ENCODE measurements around the gene B2M.
"Not testable (repeated sequence)": the region's sequence is repeated elsewhere in the genome, so short reads cannot be mapped to it uniquely, and the experiment has no call there.

The B2M gene

GRCh38 chr15:44692659-44693058 lies 18.7 kb upstream of the B2M start:
- TF ChIP-seq CTCF (IDR thresholded peaks at IDR 0.05; ENCODE audit: insufficient read depth, low read depth, low read length, missing control alignments), result no peak
- no peak overlapping the region for H3K4me3 ChIP-seq (ENCODE audit: low read length)

DNA sequence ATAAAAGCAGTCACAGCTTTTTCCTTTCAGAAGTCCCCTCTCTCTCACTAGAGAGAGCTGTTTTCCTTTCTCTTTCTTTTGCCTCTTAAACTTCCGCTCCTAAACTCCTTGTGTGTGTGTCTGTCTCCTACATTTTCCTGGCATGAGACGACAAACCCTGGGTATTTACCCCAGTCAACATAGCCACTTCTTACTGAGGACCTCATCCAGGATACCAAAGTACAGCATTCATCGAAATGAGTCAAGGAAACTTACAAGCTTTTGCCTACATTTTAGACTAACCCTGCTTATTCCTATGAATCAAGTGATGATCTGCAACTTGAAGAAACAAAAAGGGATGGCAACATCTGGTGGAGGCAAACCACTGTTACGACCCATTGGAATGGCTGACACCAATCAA lies 16.9 kb upstream of the B2M start:
- no peak overlapping the region for H3K4me3 ChIP-seq (ENCODE audit: low read length)
- TF ChIP-seq CTCF (IDR thresholded peaks at IDR 0.05; ENCODE audit: insufficient read depth, low read depth, low read length, missing control alignments), result no peak
- no peak for DNase-seq (ENCODE audit: low read depth)

More at GRCh38 chr15:44692659-44693058, 18.7 kb upstream of the B2M start:
- DNase-seq (ENCODE audit: low read depth), result no peak

GRCh38 chr15:44695294-44695693 lies 16.0 kb upstream of the B2M start:
- TF ChIP-seq CTCF (IDR thresholded peaks at IDR 0.05; ENCODE audit: insufficient read depth, low read depth, low read length, missing control alignments), result no peak
- H3K4me3 ChIP-seq (ENCODE audit: low read length), result no peak overlapping the region
- no peak for DNase-seq (ENCODE audit: low read depth)

DNA sequence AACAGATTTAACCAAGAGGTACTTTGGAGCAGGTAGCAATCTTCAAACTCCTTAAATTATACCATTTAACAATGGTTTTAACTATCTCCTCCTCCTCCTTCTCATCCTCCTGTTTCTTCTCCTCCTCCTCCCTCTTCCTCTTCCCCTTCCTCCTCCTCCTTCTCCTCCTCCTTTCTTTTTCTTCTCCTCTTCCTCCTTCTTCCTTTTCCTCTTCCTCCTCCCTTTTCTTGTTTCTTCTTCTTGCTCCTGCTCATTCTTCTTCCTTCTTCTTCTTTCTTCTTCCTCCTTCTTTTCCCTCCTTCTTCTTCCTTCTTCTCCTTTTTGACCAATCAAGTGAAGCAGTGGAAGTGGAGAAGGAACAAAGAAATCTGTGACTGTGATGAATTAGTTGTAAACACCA lies 14.3 kb upstream of the B2M start:
- no peak overlapping the region for H3K4me3 ChIP-seq (ENCODE audit: low read length)
- DNase-seq (ENCODE audit: low read depth), result no peak
- no peak for TF ChIP-seq CTCF (IDR thresholded peaks at IDR 0.05; ENCODE audit: insufficient read depth, low read depth, low read length, missing control alignments)

GRCh38 chr15:44698641-44699040 lies 12.7 kb upstream of the B2M start:
- no peak for DNase-seq (ENCODE audit: low read depth)
- TF ChIP-seq CTCF (IDR thresholded peaks at IDR 0.05; ENCODE audit: insufficient read depth, low read depth, low read length, missing control alignments), result no peak
- no peak overlapping the region for H3K4me3 ChIP-seq (ENCODE audit: low read length)

- not testable (repeated sequence) for DNase-seq (ENCODE audit: low read depth); H3K4me3 ChIP-seq (ENCODE audit: low read length)
Measured at GRCh38 chr15:44700676-44701075, 10.6 kb upstream of the B2M start.

DNA sequence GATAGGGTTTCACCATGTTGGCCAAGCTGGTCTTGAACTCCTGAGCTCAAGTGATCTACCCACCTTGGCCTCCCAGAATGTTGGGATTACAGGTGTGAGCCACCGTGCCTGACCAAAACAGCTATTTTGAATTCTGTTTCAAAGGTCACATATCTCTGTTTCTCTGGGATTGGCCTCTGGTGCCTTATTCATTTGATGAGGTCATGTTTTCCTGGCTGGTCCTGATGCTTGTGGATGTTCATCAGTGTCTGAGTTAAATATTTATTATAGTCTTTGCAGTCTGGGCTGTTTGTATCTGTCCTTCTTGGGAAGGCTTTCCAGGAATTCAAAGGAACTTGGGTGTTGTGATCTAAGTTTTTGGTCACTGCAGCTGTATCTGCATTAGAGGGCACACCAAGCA lies 5.3 kb upstream of the B2M start:
- no peak for TF ChIP-seq CTCF (IDR thresholded peaks at IDR 0.05; ENCODE audit: insufficient read depth, low read depth, low read length, missing control alignments)
- no peak for DNase-seq (ENCODE audit: low read depth)
- H3K4me3 ChIP-seq (ENCODE audit: low read length), result no peak overlapping the region

- no peak overlapping the region for H3K4me3 ChIP-seq (ENCODE audit: low read length)
- no peak for DNase-seq (ENCODE audit: low read depth)
- TF ChIP-seq CTCF (IDR thresholded peaks at IDR 0.05; ENCODE audit: insufficient read depth, low read depth, low read length, missing control alignments), result no peak
Measured at GRCh38 chr15:44706401-44706800, 4.9 kb upstream of the B2M start.

All from epithelial cell of esophagus (primary cell).